MV-4-11 (cell line): ENCODE data around the gene TGM1.
"Not testable (repeated sequence)": the region's sequence is repeated elsewhere in the genome, so short reads cannot be mapped to it uniquely, and the experiment has no call there.

Source experiments
- DNase-seq: peaks from one replicate; lab custom pipeline; 2025; lab: John Stamatoyannopoulos, UW

TGM1 gene

DNA sequence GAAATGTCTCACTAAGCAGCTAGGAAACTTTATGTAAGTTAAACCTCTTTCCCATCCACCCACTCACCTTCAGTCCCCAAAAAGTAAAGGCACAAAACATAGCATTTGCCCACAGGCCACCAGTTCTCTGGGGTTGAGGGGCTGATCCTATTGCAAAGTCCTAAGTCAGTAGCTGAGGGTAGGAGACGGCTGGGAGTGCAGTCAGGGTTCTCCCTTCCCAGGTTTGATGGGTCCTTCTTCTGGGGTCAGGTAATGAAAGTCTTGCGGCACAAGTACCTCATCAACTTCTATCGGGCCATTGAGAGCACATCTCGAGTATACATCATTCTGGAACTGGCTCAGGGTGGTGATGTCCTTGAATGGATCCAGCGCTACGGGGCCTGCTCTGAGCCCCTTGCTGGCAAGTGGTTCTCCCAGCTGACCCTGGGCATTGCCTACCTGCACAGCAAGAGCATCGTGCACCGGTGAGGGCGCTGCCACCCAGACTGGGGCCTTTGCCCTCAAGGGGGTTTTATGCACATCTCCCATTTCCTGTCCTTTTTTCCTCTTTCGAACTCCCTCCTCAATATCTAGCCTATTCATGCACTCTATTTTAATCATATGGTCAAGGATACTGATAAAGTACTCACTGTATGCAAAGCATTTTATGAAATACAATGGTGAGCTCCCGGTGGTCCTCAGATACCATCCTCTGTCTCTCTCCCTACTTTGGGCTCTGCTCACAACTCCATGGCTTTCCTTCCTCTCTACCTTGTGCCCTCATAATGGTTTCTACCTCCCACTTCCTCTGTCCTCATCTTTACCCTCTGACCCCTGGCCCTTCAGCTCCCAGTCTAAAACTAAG lies 56.5 kb downstream of the TGM1 start:
- no peak for DNase-seq

DNA sequence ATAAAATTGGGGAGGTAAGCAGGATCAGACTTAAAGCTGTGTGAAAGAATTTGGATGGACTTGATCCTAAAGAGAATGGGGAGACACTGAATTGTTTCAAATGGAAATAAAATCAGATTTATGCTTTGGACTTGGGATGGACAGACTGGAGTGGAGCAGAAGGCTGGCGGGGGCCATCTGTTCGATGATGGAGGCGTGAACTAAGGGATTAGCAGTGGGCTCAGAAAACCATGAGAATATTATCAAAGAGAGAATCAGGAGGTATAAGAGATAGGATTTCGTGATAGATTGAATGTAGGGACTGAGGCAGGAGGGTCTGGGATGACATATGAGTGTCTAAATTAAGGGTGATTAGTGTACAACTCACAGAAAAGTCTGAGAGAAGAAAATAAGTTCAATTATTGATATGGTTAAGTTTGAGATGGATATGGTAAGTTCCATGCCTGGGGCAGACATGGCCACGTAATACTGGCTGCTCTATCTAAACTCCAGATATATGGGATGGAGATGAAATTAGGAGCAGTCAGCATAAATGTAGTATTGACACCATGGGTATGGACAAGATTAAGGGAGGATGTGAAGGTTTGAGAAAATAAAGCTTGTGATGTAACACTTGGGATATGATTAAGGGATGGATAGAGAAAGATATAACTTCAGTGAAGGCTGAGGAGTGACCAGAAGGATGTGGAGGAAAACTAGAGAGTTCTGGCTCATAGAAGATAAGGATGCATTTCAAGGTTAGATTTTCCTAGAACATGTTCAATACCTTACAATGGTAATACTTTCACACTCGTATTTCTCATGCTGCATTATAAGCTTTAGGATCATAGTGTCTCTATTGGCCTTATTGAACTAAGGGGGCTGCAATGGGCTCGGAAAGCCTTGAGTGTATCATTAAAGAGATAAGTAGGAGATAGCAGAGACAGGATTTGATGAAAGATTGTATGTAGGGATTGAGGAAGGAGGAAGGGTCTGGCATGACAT lies 58.5 kb downstream of the TGM1 start:
- no peak for DNase-seq

DNA sequence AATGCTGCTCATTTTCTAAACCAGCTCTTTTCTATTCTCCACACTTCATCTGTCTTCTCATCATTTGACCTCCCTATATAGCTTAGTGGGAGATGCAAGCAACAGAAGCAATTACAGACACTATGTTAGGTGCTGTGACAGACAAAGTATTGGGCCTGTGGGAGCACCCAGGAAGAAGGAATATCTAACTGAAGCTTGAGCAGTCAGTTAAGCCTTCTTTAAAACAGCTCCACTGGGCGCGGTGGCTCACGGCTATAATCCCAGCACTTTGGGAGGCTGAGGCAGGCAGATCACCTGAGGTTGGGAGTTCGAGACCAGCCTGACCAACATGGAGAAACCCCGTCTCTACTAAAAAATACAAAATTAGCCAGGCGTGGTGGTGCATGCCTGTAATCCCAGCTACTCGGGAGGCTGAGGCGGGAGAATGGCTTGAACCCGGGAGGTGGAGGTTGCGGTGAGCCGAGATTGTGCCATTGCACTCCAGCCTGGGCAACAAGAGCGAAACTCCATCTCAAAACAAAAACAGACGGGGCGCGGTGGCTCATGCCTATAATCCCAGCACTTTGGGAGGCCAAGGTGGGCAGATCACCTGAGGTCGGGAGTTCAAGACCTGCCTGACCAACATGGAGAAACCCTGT lies 59.6 kb downstream of the TGM1 start:
- not testable (repeated sequence) for DNase-seq

DNA sequence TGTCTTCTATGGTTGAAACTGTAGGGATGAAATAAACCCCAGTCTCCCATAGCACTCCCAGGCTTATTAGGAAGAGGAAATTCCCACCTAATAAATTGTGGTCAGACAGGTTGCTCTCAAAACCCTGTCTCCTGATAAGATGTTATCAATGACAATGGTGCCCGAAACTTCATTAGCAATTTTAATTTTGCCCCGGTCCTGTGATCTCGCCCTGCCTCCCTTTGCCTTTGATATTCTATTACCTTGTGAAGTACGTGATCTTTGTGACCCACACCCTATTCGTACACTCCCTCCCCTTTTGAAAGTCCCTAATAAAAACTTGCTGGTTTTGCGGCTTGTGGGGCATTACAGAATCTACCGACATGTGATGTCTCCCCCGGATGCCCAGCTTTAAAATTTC lies 60.4 kb downstream of the TGM1 start:
- not testable (repeated sequence) for DNase-seq
